NCI-H2171 (cell line): Measurements from ENCODE around the gene TWSG1.

Source experiments
- DNase-seq: peaks from one replicate; lab custom pipeline; 2025; lab: John Stamatoyannopoulos, UW

The TWSG1 gene

GRCh38 chr18:9334329-9334972 lies at the start of gene TWSG1:
TWSG1 (plus strand) TSS chr18:9334773; CDS start chr18:9337230, 2,457 bp downstream.
- peak; percentile 95 for DNase-seq

- DNase-seq: no peak
Measured at GRCh38 chr18:9285604-9286003, 49.0 kb upstream of the TWSG1 start.

DNA sequence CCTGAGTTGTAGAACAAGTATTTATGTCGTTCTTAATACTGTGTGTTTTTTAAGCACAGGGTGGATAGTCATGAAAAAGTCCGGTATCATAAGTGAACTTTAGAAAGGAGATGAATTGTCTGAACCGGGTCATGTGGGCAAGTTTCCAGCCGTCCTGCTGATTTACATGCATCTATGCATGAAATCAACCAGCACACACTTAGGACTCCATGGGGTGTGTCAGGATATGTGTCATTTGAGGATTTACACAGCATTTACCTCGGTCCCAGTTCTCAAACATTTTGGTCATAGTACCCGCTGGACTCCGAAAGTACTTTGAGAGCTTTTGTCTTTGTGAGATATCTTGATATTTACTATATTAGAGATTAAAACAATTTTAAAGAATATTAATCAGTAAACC lies 47.5 kb upstream of the TWSG1 start:
- no peak for DNase-seq

DNA sequence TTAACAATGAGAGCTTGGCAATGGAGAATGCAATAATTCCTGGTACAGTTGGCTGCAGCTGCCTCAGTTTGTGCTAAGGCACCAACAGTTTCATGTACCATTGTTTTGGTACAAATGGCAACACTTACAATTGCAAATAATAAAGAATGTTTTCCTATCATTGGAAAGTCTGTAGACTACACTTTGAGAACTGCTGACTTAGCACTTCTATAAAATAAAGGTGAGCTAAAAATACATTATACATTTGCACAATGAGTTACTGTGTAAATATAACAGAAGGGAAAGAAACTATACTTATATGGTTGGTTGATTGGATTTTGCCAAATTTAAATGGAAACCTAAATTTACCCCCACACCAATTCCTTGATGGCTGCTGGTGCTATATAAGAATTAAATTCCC lies 44.9 kb upstream of the TWSG1 start:
- no peak for DNase-seq

- no peak for DNase-seq
Measured at GRCh38 chr18:9290156-9290555, 44.4 kb upstream of the TWSG1 start.

GRCh38 chr18:9292047-9292446 lies 42.5 kb upstream of the TWSG1 start:
- no peak for DNase-seq

DNA sequence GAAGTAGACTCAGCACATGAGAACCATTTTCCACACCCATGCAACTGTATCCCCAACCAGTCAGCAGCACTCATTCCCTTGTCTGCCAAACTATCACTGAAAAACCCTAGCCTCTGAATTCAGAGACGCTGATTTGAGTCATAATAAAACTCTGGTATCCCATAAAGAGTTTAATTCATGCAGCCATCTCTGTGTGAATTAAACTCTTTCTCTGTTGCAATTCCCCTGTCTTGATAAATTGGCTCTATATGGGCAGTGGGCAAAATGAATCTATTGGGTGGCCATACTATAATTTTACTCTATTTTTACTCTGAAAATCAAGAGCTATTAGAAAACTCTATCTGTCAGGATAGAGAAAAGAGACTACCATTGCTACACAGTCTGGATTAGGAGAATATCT lies 40.6 kb upstream of the TWSG1 start:
- no peak for DNase-seq

DNA sequence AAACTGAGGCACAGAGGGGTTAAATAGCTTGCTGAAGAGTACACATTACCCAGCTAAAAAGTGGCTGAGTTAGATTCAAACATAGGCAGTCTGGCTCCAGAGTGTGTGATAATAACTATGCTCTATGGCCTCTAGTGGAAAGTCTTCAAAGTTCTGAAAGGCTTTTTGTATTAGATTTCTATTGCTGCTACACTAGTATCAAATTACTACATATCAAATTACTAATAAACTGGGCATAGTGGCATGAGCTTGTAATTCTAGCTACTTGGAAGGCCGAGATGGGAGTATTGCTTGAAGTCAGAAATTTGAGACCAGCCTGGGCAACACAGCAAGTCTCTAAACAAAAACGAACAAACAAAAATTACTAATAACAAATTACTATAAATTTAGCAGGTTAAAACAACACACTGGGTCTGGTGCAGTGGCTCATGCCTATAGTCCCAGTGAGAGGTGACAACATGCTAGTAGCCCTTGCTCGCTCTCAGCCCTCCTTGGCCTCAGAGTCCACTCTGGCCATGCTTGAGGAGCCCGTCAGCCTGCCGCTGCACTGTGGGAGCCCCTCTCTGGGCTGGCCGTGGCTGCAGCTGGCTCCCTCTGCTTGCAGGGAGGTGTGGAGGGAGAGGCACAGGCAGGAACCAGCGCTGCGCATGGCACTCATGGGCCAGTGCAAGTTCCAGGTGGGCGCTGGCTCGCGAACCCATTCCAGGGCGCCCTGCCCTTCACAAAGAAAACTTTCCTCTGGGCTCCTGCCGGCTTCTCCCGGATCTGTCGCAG lies 38.2 kb upstream of the TWSG1 start:
- DNase-seq: peak; percentile 13

- no peak for DNase-seq
Measured at GRCh38 chr18:9297007-9297393, 37.6 kb upstream of the TWSG1 start.

- no peak for DNase-seq
Measured at GRCh38 chr18:9304388-9305070, 30.0 kb upstream of the TWSG1 start.

GRCh38 chr18:9319333-9319732 lies 15.2 kb upstream of the TWSG1 start:
- no peak for DNase-seq

DNA sequence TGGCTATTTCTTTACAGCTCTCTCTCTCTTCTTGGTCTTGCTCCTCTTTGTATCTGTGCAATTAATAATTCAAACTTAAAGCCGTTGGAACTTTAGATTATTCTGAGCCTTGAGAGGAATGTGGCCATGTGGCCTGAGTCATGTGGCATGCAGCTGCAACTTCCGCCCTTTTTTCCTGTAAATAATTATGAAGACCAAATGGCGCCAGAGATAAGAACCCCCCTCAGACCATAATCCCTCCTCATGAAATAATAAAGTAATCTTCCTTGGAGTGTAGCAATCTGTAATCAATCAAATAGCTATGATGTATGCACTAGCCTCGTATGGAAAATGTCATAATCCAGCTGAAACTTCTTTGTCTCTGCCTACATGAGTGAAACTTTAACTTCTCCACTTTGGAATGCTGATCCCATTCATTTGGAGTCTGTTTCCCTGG lies 13.5 kb upstream of the TWSG1 start:
- no peak for DNase-seq

GRCh38 chr18:9321736-9322135 lies 12.8 kb upstream of the TWSG1 start:
- DNase-seq: no peak

- DNase-seq: no peak
Measured at GRCh38 chr18:9322744-9323143, 11.8 kb upstream of the TWSG1 start.

GRCh38 chr18:9323750-9324445 lies 10.7 kb upstream of the TWSG1 start:
- no peak for DNase-seq

DNA sequence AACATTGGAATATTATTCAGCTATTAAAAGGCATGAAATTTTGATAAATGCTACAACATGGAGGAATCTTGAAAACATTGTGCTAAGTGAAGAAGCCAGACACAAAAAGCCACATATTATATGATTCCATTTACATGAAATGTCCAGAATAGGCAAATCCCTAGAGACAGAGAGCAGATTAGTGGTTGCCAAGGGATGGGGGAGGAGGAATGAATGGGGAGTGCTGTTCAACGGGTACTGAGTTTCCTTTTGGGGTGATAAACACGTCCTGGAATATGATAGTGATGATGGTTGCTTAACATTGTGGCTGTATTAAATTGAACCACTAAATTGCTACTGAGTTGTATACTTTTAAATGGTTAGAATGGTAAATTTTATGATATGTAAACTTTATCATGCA lies 8.9 kb upstream of the TWSG1 start:
- DNase-seq: no peak

DNA sequence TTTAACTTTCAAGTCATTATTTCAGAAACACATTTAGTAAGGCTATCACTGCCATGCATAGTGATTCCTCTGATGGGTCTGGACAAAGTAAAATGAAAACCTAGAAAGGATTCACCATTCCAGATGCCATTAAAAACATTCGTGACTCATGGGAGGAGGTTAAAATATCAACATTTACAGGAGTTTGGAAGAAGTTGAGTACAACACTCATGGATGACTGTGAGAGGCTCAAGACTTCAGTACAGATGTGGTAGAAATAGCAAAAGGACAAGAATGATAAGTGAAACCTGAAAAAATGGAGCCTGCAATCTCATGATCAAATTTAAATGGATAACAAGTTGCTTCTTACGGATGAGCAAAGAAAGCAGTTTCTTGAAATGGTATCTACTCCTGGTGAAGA lies 5.8 kb upstream of the TWSG1 start:
- DNase-seq: no peak

DNA sequence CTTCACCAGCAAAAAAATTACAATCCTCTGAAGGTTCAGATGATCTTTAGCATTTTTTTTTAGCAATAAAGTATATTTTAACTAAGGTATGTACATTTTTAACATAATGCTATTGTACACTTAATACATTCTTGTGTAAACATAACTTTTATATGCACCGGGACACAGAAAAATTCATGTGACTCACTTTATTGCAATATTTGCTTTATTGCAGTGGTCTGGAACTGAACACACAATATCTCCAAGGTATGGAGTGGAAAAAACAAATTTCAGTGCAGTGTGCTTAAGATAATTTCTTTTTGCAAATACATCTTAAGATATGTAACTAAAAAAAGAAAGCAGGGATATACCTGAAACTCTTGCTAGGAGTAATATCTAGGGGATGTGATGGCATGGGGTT lies 5.1 kb upstream of the TWSG1 start:
- DNase-seq: no peak

GRCh38 chr18:9330419-9330818 lies 4.2 kb upstream of the TWSG1 start:
- DNase-seq: no peak

GRCh38 chr18:9333441-9334328 lies 888 bp upstream of the TWSG1 start:
- peak; percentile 51 for DNase-seq

DNA sequence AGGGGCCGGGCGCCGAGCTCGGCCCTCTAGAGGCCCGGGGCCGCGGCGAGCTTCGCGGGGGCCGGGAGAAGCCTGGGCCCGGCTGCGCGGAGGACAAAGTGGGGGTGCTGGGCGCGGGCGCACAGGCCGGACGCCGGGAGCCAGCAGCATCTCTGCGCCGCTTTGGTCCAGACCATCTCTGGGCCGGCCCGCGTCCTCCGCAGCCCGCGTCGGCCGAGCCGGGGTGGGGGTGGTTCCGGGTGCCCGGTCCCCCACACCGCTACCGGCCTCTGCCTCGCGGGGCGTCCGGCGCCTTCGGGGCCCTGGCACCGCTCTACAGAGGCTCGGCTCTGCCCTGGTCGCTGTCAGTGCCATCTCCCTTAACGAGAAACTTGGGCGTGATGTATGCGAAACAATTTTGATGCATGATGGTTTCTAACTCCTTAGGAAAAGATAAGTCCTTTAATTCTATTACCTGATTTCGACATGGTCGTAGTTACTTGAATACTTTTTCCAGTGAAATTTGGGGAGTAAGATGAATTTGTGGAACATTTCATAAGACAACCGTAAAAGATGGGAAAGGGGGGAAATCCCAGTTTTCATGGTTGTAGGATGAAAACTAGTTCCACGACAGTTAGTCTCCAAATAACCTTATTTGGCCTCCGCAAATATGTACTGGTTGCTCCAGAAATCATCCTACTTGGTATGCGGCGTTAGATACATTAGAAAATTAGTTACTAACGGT lies 562 bp downstream of the TWSG1 start:
- no peak for DNase-seq
